Calu3 (cell line): ENCODE measurements around the gene CD2AP. TPM values are rescaled to one million over a fixed set of nuclear protein-coding genes. Genes with fewer than 3 reads are reported as not detected.

Experiments used
- BruUV-seq: library from RNA; stranded (reverse); fragments of 400-500 nt; replicated peaks from 2 replicates; lab custom pipeline; 2021; lab: Mats Ljungman, UMichigan
- CTCF ChIA-PET: fragments of 300-600 bp; sonication (Branson Sonifier 250); formaldehyde crosslinking; loops from one replicate; lab custom pipeline; 2022; ENCODE audit warnings: antibody characterized with exemption; lab: Charles Lee
- DNase-seq: peaks from one replicate; pipeline ENCODE4 v3.0.0; 2022
- H3K27ac Mint-ChIP-seq: one replicate; pipeline ENCODE4 v1.8.0; 2022; ENCODE audit warnings: mixed read lengths; ENCODE audit not compliant: unreplicated experiment
- H3K27me3 Mint-ChIP-seq: one replicate; pipeline ENCODE4 v1.8.0; 2022; ENCODE audit warnings: mixed read lengths; ENCODE audit not compliant: unreplicated experiment
- H3K36me3 Mint-ChIP-seq: one replicate; pipeline ENCODE4 v1.8.0; 2022; ENCODE audit warnings: mild to moderate bottlenecking, moderate library complexity, mixed read lengths; ENCODE audit not compliant: insufficient read depth, unreplicated experiment
- H3K4me1 Mint-ChIP-seq: one replicate; pipeline ENCODE4 v1.8.0; 2022; ENCODE audit warnings: mild to moderate bottlenecking, low read depth, mixed read lengths; ENCODE audit not compliant: unreplicated experiment
- H3K4me3 Mint-ChIP-seq: one replicate; pipeline ENCODE4 v1.8.0; 2022; ENCODE audit warnings: mild to moderate bottlenecking, low read depth, moderate library complexity, mixed read lengths; ENCODE audit not compliant: unreplicated experiment
- H3K9me3 Mint-ChIP-seq: one replicate; pipeline ENCODE4 v1.8.0; 2022; ENCODE audit warnings: low read depth, mixed read lengths; ENCODE audit not compliant: unreplicated experiment
- CTCF ChIP-seq: fragments of 200-600 bp; IDR thresholded peaks from one replicate; pipeline ENCODE4 v1.8.0; 2022; ENCODE audit warnings: antibody characterized with exemption; ENCODE audit not compliant: unreplicated experiment
- intact Hi-C: fragments of 100-400 bp; cut with micrococcal nuclease; formaldehyde crosslinking; loops from one replicate; pipeline ENCODE4 v1.10.0; 2022; ENCODE audit not compliant: unreplicated experiment
- total RNA-seq: library from RNA; stranded (reverse); gene quantifications from 2 replicates; pipeline ENCODE4 v1.2.3, GENCODE V29; 2022

CD2AP gene
- total RNA-seq, 1 experiment from 2014 or later, result 105 TPM

GRCh38 chr6:47465117-47465516 lies 12.5 kb upstream of the CD2AP start:
- no TSS peak for BruUV-seq
- Mint-ChIP-seq H3K4me3 (no peak overlapping the region), H3K27me3 (no peaks in the 10 kb centered on the region), H3K27ac (no peak overlapping the region), H3K4me1 (peaks cover 35% of the 10 kb centered on the region), H3K9me3 (peaks cover 5% of the 10 kb centered on the region), H3K36me3 (peaks cover 6% of the 10 kb centered on the region)
- DNase-seq, result no peak
- TF ChIP-seq CTCF, result no peak
- CTCF ChIA-PET, result no interaction called here
- intact Hi-C loops, result no loop called here

- no peaks in the 10 kb centered on the region for H3K27me3 Mint-ChIP-seq
- H3K27ac Mint-ChIP-seq, result no peak overlapping the region
- peaks cover 35% of the 10 kb centered on the region for H3K4me1 Mint-ChIP-seq
- BruUV-seq, result no TSS peak
- no peak for TF ChIP-seq CTCF
- peaks cover 14% of the 10 kb centered on the region for H3K36me3 Mint-ChIP-seq
- no peak overlapping the region for H3K4me3 Mint-ChIP-seq
- intact Hi-C loops, result no loop called here
- CTCF ChIA-PET, result no interaction called here
- DNase-seq, result no peak
- H3K9me3 Mint-ChIP-seq, result peaks cover 5% of the 10 kb centered on the region
These were observed 5.7 kb upstream of the CD2AP start for GRCh38 chr6:47471911-47472310.

GRCh38 chr6:47473791-47474346 lies 3.7 kb upstream of the CD2AP start:
- Mint-ChIP-seq H3K27ac (peak overlapping the region; percentile 66), H3K27me3 (no peaks in the 10 kb centered on the region), H3K9me3 (peaks cover 4% of the 10 kb centered on the region), H3K36me3 (peaks cover 33% of the 10 kb centered on the region), H3K4me1 (peaks cover 30% of the 10 kb centered on the region), H3K4me3 (peak overlapping the region; percentile 20)
- intact Hi-C loops, result no loop called here
- DNase-seq, result no peak
- no TSS peak for BruUV-seq
- CTCF ChIA-PET, result interaction anchor here (1.0 kb wide), 1 partner anchor 9 kb away, joined by 3 read pairs; no protein-coding TSS in a partner anchor
- no peak for TF ChIP-seq CTCF

GRCh38 chr6:47475319-47475816 lies 2.2 kb upstream of the CD2AP start:
- Mint-ChIP-seq H3K4me3 (peak overlapping the region; percentile 86), H3K9me3 (no peaks in the 10 kb centered on the region), H3K27ac (peak overlapping the region; percentile 94), H3K36me3 (peaks cover 48% of the 10 kb centered on the region), H3K27me3 (no peaks in the 10 kb centered on the region), H3K4me1 (peaks cover 30% of the 10 kb centered on the region)
- no peak for TF ChIP-seq CTCF
- DNase-seq, result no peak
- intact Hi-C loops, result no loop called here
- CTCF ChIA-PET, result interaction anchor here (0.6 kb wide), 1 partner anchor 15 kb away, joined by 3 read pairs; no protein-coding TSS in a partner anchor
- BruUV-seq, result no TSS peak
